Activated T-helper 17 cell treated with anti-CD3 and anti-CD28 coated beads, Interleukin-2, amount 50 U/mL, for 72 hours (primary cell): ENCODE measurements around the gene TM2D1. TPM values are rescaled to one million over a fixed set of nuclear protein-coding genes. Genes with fewer than 3 reads are reported as not detected.
"Not testable (repeated sequence)": the region's sequence is repeated elsewhere in the genome, so short reads cannot be mapped to it uniquely, and the experiment has no call there.

Experiments used
- ATAC-seq: fragments of 150-1000 bp; cut with Tn5 transposase; replicated peaks from 2 replicates; pipeline ENCODE4 v1.10.0; 2021; ENCODE audit warnings: mild to moderate bottlenecking, moderate library complexity
- H3K27ac Mint-ChIP-seq: one replicate; pipeline ENCODE4 v1.8.0; 2022; ENCODE audit warnings: mixed read lengths
- H3K27me3 Mint-ChIP-seq: one replicate; pipeline ENCODE4 v1.8.0; 2022; ENCODE audit warnings: mixed read lengths
- H3K36me3 Mint-ChIP-seq: one replicate; pipeline ENCODE4 v1.8.0; 2022; ENCODE audit warnings: low read depth, mild to moderate bottlenecking, mixed read lengths
- H3K4me1 Mint-ChIP-seq: one replicate; pipeline ENCODE4 v1.8.0; 2022; ENCODE audit warnings: mixed read lengths
- H3K4me3 Mint-ChIP-seq: one replicate; pipeline ENCODE4 v1.8.0; 2022; ENCODE audit warnings: mild to moderate bottlenecking, mixed read lengths
- H3K9me3 Mint-ChIP-seq: one replicate; pipeline ENCODE4 v1.8.0; 2022; ENCODE audit warnings: mixed read lengths
- total RNA-seq, 2 donors: library from RNA; stranded (reverse); gene quantifications; one replicate each; pipeline ENCODE4 v1.2.3, GENCODE V29; 2022

The TM2D1 gene
- total RNA-seq, 2 donors from 2014 or later: 35.1 to 44.3 TPM

DNA sequence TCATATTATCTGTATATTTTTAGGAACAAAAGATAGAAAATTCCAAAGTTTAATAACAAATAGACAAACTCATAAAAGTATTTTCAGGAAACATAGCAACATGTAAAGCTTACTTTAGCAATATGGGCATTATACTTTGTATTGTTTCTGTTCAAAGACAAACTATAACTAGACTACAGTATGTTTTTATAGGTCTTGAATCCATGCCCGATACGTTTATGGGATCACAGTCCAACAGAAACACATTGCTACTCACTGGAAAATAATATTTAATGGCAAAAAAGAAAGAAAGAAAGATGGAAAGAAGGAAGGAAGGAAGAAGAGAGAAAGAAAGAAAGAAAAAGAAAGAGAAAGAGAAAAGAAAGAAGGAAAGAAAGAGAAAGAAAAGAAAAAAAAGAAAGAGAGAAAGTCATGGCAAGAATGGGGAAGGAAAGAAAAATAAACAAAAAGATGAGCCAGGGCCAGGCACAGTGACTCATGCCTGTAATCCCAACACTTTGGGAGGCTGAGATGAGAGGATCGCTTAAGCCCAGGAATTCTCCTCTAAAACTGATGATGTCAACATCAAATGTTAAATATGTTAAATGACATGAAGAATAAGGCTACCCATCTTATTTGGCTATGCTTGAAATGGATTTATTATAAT, 32.7 kb downstream of the TM2D1 start:
- Mint-ChIP-seq H3K27ac (peak overlapping the region; percentile 53), H3K36me3 (peaks cover 58% of the 10 kb centered on the region), H3K27me3 (no peaks in the 10 kb centered on the region), H3K9me3 (no peaks in the 10 kb centered on the region), H3K4me3 (no peak overlapping the region), H3K4me1 (no peaks in the 10 kb centered on the region)
- ATAC-seq: no peak

DNA sequence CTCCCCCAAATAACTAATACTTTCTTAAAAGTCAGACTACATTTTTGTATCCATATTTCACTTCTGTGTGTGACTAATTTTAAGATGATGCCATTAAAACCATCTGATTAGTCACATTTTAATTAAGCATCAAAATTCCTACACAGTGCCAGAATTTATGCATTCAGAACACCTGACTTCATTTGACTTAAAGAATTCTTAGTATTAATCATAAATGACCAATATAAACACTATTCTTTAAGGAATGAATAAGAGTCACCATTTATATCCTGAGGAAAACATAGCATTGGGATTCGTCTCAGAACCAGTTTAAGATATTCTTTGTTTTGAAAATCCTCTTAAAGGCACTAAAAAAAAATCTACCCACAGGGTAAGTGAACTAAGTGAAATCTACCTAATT, 37.0 kb downstream of the TM2D1 start:
- H3K27me3 Mint-ChIP-seq: no peaks in the 10 kb centered on the region
- no peak for ATAC-seq
- no peak overlapping the region for H3K4me3 Mint-ChIP-seq
- H3K27ac Mint-ChIP-seq: no peak overlapping the region
- peaks cover 54% of the 10 kb centered on the region for H3K36me3 Mint-ChIP-seq
- H3K9me3 Mint-ChIP-seq: no peaks in the 10 kb centered on the region
- H3K4me1 Mint-ChIP-seq: no peaks in the 10 kb centered on the region

DNA sequence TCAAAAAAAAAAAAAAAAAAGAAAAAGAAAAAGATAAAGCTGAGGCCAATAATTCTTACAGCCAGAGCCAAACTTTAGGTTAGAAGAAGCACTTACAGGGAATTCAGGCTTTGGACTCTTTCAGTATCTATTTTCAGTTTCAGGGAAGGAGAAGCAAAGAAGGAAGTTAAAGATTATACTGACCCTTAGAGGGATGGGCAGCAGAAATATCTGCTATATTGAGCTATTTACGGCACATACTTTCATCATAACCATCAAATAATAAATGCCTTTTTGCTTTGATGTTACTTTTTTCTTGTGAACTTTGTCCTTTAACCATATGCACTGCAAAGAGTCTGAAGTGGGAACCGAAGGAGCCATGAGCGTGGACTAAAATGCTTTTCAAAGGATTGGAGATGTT, 42.0 kb downstream of the TM2D1 start:
- no peaks in the 10 kb centered on the region for H3K4me1 Mint-ChIP-seq
- no peak for ATAC-seq
- H3K4me3 Mint-ChIP-seq: no peak overlapping the region
- no peaks in the 10 kb centered on the region for H3K27me3 Mint-ChIP-seq
- H3K9me3 Mint-ChIP-seq: no peaks in the 10 kb centered on the region
- H3K36me3 Mint-ChIP-seq: peaks cover 85% of the 10 kb centered on the region
- no peak overlapping the region for H3K27ac Mint-ChIP-seq

DNA sequence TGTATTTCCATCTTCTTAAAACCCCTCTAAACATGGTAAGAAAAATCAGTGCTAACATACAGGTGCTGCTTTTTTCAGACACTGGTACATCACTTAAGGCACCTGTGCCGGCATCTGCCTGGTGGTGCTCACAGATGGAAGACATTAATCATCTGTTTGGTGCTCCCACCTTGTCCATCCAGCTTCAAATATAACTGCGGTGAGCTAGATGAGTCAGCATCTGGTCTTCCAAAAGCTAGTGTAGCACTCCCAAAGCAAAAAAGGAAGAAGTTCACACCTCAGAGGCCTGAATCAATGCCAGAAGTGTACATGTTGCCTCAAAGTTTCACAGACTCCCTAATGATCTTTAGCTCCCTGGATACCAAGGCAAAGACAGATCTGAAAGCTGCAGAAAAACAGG, 44.4 kb downstream of the TM2D1 start:
- Mint-ChIP-seq H3K36me3 (peaks cover 70% of the 10 kb centered on the region), H3K4me3 (no peak overlapping the region), H3K27ac (no peak overlapping the region), H3K9me3 (no peaks in the 10 kb centered on the region), H3K27me3 (no peaks in the 10 kb centered on the region), H3K4me1 (no peaks in the 10 kb centered on the region)
- no peak for ATAC-seq

DNA sequence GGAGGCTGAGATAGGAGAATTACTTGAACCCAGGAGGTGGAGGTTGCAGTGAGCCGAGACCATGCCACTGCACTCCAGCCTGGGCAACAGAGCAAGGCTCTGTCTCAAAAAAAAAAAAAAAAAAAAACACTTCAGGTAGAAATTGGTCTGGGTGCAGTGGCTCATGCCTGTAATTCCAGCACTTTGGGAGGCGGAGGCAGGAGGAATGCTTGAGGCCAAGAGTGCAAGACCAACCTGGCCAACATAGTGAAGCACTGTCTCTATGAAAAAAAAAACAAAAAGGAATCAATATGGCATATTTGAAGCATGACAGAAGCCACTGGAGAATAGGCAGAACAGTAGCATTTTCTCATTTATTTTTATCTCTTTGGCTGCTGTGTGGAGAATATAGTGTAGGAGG, 48.1 kb downstream of the TM2D1 start:
- H3K9me3 Mint-ChIP-seq, ATAC-seq: not testable (repeated sequence)

DNA sequence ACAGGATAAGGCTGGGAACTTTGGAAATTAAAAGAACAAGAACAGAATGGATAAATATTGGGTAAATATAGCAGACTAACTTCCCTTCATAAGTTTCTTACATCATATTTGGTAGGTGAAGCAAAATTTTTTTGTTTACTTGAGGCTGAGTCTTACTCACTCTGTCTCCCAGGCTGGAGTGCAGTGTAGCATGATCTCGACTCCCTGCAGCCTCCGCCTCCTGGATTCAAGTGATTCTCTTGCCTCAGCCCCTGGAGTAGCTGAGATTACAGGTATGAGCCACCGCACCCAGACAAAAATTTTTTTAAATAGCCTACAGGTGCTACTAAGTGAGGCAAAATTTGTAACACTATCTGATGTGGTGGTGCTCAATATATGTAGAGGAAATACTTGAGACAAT, 50.7 kb downstream of the TM2D1 start:
- Mint-ChIP-seq H3K9me3 (no peaks in the 10 kb centered on the region), H3K4me1 (no peaks in the 10 kb centered on the region), H3K4me3 (no peak overlapping the region), H3K36me3 (peaks cover 23% of the 10 kb centered on the region), H3K27me3 (no peaks in the 10 kb centered on the region), H3K27ac (no peak overlapping the region)
- no peak for ATAC-seq

More for the DNA sequence above, 48.1 kb downstream of the TM2D1 start:
- H3K36me3 Mint-ChIP-seq: peaks cover 40% of the 10 kb centered on the region
- not testable (repeated sequence) for H3K4me1 Mint-ChIP-seq, H3K4me3 Mint-ChIP-seq, H3K27me3 Mint-ChIP-seq, H3K27ac Mint-ChIP-seq

DNA sequence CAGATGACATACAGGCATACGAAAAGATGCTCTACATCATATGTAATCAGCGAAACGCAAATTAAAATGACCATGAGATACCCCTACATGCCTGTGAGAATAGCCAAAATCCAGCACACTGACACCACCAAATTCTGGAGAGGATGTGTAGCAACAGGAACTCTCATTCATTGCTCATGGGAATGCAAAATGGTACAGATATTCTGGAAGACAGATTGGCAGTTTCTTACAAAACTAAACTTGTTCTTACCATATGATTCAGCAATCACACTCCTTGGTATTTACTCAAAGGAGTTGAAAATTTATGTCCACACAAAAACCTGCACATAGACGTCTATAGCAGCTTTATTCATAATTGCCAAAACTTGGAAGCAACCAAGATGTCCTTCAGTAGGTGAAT, 52.6 kb downstream of the TM2D1 start:
- H3K9me3 Mint-ChIP-seq: no peaks in the 10 kb centered on the region
- no peaks in the 10 kb centered on the region for H3K27me3 Mint-ChIP-seq
- no peak overlapping the region for H3K27ac Mint-ChIP-seq
- no peak for ATAC-seq
- H3K4me1 Mint-ChIP-seq: no peaks in the 10 kb centered on the region
- H3K36me3 Mint-ChIP-seq: peaks cover 18% of the 10 kb centered on the region
- H3K4me3 Mint-ChIP-seq: no peak overlapping the region

DNA sequence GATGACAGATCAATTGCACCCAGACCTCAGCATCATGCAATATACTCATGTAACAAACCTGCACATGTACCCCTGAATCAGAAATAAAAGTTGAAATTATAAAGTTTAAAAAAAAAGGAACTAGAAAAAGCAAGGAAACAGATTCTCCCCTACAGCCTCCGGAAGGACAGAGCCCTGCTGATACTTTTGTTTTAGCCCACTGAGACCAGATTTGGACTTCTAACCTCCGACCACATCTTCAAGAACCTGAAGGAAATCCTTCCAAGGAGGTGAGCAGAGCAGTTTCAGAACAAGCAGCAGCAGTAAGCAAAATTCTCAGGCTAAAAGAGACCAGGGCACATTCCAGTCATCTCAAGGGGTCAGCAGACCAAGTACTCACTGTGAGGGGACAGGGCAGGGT, 54.5 kb downstream of the TM2D1 start:
- no peak for ATAC-seq
- Mint-ChIP-seq H3K27me3 (no peaks in the 10 kb centered on the region), H3K4me3 (no peak overlapping the region), H3K9me3 (no peaks in the 10 kb centered on the region), H3K4me1 (no peaks in the 10 kb centered on the region), H3K36me3 (peaks cover 22% of the 10 kb centered on the region), H3K27ac (peak overlapping the region; percentile 16)

DNA sequence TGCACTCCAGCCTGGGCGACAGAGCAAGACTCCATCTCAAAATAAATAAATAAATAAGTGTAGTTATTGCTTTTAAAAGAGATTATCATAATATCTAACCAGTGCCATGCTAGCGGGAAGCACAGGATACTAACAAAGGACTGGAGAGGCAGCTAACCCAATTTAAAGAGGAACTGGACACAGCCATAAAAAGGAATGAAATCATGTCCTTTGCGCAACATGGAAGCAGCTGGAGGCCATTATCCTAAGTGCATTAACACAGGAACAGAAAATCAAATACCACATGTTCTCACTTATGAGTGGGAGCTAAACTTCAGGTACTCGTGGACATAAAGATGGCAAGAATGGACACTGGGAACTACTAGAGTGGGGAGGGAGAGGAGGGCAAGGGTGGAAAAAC, 54.9 kb downstream of the TM2D1 start:
- Mint-ChIP-seq H3K27ac (no peak overlapping the region), H3K9me3 (no peaks in the 10 kb centered on the region), H3K27me3 (no peaks in the 10 kb centered on the region), H3K4me3 (no peak overlapping the region), H3K4me1 (no peaks in the 10 kb centered on the region), H3K36me3 (peaks cover 22% of the 10 kb centered on the region)
- no peak for ATAC-seq

DNA sequence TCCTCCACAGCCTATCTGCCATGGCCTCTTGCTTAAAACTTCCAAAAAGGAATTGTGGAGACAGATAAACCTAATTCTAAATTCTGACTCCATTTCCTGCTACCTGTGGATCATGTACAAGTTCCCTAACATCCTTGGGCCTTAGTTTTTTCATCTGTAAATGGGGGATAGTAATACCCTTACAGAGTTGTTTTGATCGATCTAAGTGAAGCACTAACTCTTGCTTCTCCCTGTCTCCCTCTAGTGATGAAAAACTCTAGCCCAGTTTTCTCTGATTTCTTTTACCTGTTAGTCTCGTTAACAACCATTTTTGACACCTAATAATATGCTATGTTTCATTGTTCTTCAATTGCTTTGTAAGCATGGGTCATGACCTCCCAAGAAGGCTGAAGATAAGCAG, 65.9 kb downstream of the TM2D1 start:
- ATAC-seq: no peak
- H3K4me1 Mint-ChIP-seq: no peaks in the 10 kb centered on the region
- no peaks in the 10 kb centered on the region for H3K9me3 Mint-ChIP-seq
- no peak overlapping the region for H3K27ac Mint-ChIP-seq
- no peaks in the 10 kb centered on the region for H3K27me3 Mint-ChIP-seq
- no peak overlapping the region for H3K4me3 Mint-ChIP-seq
- no peaks in the 10 kb centered on the region for H3K36me3 Mint-ChIP-seq

DNA sequence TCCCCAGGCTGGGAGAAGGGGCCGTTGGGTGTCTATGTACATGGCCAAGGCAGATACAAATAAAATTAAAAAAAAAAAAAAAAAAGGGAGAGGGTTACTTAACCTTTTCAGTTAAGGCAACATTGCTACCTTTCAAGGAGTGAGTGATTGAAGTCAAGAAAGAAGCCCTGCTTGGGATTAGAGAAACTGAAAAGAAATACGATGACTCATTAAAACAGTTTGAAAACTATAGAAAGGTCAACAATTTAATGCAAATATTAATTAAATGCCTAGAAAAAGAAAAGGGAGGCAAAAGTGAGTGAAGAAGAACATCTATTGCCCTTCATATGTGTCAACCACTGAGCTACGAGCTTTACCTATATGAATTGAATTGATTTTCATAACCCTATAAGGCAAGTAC, 69.5 kb downstream of the TM2D1 start:
- ATAC-seq: no peak
- Mint-ChIP-seq H3K27ac (no peak overlapping the region), H3K27me3 (no peaks in the 10 kb centered on the region), H3K4me3 (no peak overlapping the region), H3K4me1 (no peaks in the 10 kb centered on the region), H3K9me3 (no peaks in the 10 kb centered on the region), H3K36me3 (no peaks in the 10 kb centered on the region)

DNA sequence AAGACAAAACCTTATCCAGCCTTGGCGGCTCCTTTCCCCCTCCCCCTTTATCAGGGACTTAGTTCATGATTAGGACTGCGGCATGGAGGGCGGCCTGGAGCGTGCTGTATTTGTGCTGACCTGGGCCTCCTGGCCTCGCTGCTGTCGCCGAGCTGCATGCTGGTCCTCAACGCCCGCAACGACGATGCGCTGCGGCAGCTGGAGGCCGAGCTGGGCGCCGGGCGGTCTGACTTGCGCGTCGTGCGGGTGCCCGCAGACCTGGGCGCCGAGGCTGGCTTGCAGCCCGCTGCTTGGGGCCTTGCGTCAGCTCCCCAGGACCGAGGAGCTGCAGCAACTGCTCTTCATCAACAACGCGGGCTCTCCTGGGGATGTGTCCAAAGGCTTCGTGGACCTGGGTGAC, 70.9 kb downstream of the TM2D1 start:
- H3K27ac Mint-ChIP-seq: no peak overlapping the region
- H3K4me1 Mint-ChIP-seq: no peaks in the 10 kb centered on the region
- H3K36me3 Mint-ChIP-seq: no peaks in the 10 kb centered on the region
- H3K4me3 Mint-ChIP-seq: no peak overlapping the region
- no peak for ATAC-seq
- no peaks in the 10 kb centered on the region for H3K9me3 Mint-ChIP-seq
- no peaks in the 10 kb centered on the region for H3K27me3 Mint-ChIP-seq

DNA sequence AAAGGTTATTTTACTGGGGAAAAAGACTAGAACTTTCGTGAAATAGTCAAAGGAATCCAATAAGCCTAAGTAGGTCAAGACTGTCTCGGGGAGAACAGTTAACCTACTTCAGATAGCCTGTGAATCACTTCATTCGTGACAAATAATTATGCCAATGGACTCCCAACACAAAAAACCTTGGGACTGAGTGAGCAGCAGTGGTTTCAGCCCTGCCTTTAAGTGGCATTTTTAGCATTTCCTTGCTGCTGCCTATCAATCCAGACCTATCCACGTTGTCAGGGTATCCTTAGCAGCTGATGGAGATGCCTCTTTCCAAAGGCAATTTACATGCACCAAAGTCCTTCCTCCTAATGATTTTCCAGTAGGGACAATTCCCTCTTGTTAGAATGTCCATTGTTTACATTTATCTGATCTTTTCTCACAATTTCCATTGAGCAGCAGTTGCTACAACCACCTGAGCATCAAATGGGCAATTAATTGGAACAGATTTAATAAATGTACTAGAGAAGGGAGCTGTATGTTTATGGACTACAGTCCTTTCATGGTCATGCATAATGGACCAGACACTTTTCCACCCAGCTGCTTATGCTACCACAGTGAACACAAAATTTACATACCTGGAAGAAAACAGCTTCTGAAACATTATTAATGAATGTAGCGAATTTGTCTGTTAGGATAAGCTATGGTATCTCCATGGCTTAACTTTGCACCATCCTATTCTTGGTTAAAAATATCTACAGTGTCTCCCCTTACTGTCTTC, 75.8 kb downstream of the TM2D1 start:
- no peaks in the 10 kb centered on the region for H3K9me3 Mint-ChIP-seq
- H3K4me1 Mint-ChIP-seq: no peaks in the 10 kb centered on the region
- no peak for ATAC-seq
- H3K36me3 Mint-ChIP-seq: no peaks in the 10 kb centered on the region
- H3K27me3 Mint-ChIP-seq: no peaks in the 10 kb centered on the region
- H3K4me3 Mint-ChIP-seq: no peak overlapping the region
- H3K27ac Mint-ChIP-seq: no peak overlapping the region

DNA sequence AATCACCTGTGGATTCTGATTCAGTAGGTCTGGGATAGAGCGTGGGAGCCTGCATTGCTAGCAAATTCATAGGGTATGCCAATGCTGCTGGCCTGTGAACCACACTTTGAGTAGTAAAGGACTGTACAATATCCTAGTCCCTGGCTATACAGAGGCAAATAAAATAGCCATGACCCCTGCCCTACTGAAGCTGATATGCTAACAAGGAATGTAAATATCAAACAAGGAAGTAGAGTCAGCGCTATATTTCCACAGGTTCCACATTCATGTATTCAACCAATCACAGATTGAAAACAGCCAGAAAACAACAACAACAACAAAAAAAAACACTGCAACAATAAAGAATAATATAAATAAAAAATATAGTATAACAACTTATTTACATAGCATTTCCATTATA, 77.8 kb downstream of the TM2D1 start:
- no peaks in the 10 kb centered on the region for H3K4me1 Mint-ChIP-seq
- H3K27me3 Mint-ChIP-seq: no peaks in the 10 kb centered on the region
- no peaks in the 10 kb centered on the region for H3K9me3 Mint-ChIP-seq
- H3K27ac Mint-ChIP-seq: no peak overlapping the region
- H3K4me3 Mint-ChIP-seq: no peak overlapping the region
- no peaks in the 10 kb centered on the region for H3K36me3 Mint-ChIP-seq
- ATAC-seq: no peak

DNA sequence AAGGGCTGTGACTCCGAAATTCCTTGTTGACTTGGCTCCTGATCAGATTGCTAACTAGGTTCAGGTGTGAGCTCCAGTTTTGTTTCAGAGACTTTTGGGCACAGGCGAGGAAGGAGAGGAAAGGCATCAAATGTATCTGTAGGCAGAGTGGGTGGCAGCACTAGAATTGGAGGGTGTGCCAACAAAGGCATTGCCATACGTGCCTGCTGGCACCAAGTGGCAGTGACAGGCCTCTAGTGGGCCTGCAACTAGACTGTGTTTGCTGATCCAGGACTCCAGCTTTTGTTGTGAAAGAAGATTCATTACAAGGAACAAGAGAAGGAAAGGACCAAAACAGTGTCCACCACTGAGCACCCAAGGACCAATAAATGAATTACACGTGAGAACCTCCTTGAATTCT, 79.5 kb downstream of the TM2D1 start:
- Mint-ChIP-seq H3K9me3 (no peaks in the 10 kb centered on the region), H3K27me3 (no peaks in the 10 kb centered on the region), H3K4me3 (no peak overlapping the region), H3K4me1 (no peaks in the 10 kb centered on the region), H3K27ac (no peak overlapping the region), H3K36me3 (no peaks in the 10 kb centered on the region)
- no peak for ATAC-seq
